ENCODE measurements around the gene LCN1. TPM values are rescaled to one million over a fixed set of nuclear protein-coding genes. Genes with fewer than 3 reads are reported as not detected.

Gene LCN1
- total RNA-seq, 1 donor from 2014 or later: not detected

- DNase-seq (ENCODE audit: low spot score, unreplicated experiment): no peak
- peaks cover 7% of the 10 kb centered on the region for H3K4me1 Mint-ChIP-seq (ENCODE audit: low read depth)
- peak overlapping the region; percentile 83 for H3K27ac Mint-ChIP-seq
- H3K27me3 Mint-ChIP-seq: no peaks in the 10 kb centered on the region
- H3K4me3 Mint-ChIP-seq (ENCODE audit: low read depth): peak overlapping the region; percentile 74
- peaks cover 4% of the 10 kb centered on the region for H3K36me3 Mint-ChIP-seq (ENCODE audit: insufficient read depth)
- no peaks in the 10 kb centered on the region for H3K9me3 Mint-ChIP-seq (ENCODE audit: low read depth)
- TF ChIP-seq, protein P1, sequence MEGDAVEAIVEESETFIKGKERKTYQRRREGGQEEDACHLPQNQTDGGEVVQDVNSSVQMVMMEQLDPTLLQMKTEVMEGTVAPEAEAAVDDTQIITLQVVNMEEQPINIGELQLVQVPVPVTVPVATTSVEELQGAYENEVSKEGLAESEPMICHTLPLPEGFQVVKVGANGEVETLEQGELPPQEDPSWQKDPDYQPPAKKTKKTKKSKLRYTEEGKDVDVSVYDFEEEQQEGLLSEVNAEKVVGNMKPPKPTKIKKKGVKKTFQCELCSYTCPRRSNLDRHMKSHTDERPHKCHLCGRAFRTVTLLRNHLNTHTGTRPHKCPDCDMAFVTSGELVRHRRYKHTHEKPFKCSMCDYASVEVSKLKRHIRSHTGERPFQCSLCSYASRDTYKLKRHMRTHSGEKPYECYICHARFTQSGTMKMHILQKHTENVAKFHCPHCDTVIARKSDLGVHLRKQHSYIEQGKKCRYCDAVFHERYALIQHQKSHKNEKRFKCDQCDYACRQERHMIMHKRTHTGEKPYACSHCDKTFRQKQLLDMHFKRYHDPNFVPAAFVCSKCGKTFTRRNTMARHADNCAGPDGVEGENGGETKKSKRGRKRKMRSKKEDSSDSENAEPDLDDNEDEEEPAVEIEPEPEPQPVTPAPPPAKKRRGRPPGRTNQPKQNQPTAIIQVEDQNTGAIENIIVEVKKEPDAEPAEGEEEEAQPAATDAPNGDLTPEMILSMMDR (IDR thresholded peaks at IDR 0.05; ENCODE audit: unreplicated experiment): no peak
Observed at GRCh38 chr9:135480071-135480939, 40.9 kb upstream of the LCN1 start.

- Mint-ChIP-seq H3K36me3 (ENCODE audit: insufficient read depth) (peaks cover 4% of the 10 kb centered on the region), H3K27ac (peak overlapping the region; percentile 83), H3K4me3 (ENCODE audit: low read depth) (peak overlapping the region; percentile 74), H3K4me1 (ENCODE audit: low read depth) (peaks cover 7% of the 10 kb centered on the region), H3K9me3 (ENCODE audit: low read depth) (no peaks in the 10 kb centered on the region), H3K27me3 (no peaks in the 10 kb centered on the region)
- TF ChIP-seq, protein P1 (IDR thresholded peaks at IDR 0.05; ENCODE audit: unreplicated experiment): no peak
- no peak for DNase-seq (ENCODE audit: low spot score, unreplicated experiment)
Observed at GRCh38 chr9:135480940-135481310, 40.3 kb upstream of the LCN1 start.

DNA sequence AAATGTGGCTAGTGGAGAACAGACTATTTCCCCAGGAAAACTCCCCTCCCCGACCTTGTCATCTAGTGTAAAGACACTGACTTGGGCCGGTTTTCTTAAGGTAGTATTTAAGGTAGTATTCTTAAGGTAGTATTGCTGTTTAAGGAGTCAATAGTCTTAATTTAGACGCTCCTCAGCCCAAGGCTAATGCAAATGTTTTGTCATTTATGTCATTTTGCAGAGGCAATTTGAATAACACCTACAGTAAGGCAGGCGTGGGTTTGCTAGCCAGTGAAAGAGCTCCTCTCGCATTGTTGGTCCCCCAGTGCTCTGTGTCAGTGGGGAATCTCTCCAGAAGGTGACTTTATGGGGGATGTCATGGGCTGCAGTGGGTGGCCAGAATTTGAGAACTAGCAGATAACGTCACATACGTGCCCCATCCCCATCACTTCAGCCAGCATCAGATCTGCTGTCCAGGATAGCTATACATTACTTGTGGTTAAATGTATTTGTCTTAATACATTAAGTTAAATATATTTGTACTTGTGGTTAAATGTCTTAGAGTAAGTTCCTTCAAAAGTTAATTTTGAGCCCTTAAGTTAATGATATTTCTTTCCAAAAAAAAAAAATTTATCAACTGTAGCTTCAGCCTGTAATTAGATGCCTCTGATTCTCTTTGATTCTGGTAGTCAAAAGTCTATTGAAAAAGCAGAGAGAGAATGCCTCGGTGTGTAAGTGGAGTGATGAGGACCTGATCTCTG is 39.1 kb upstream of the LCN1 start:
- Mint-ChIP-seq H3K9me3 (ENCODE audit: low read depth) (no peaks in the 10 kb centered on the region), H3K27me3 (no peaks in the 10 kb centered on the region), H3K27ac (no peak overlapping the region), H3K36me3 (ENCODE audit: insufficient read depth) (peaks cover 4% of the 10 kb centered on the region), H3K4me3 (ENCODE audit: low read depth) (peak overlapping the region; percentile 47), H3K4me1 (ENCODE audit: low read depth) (peaks cover 7% of the 10 kb centered on the region)
- no peak for DNase-seq (ENCODE audit: low spot score, unreplicated experiment)
- TF ChIP-seq, protein P1 (IDR thresholded peaks at IDR 0.05; ENCODE audit: unreplicated experiment): no peak

DNA sequence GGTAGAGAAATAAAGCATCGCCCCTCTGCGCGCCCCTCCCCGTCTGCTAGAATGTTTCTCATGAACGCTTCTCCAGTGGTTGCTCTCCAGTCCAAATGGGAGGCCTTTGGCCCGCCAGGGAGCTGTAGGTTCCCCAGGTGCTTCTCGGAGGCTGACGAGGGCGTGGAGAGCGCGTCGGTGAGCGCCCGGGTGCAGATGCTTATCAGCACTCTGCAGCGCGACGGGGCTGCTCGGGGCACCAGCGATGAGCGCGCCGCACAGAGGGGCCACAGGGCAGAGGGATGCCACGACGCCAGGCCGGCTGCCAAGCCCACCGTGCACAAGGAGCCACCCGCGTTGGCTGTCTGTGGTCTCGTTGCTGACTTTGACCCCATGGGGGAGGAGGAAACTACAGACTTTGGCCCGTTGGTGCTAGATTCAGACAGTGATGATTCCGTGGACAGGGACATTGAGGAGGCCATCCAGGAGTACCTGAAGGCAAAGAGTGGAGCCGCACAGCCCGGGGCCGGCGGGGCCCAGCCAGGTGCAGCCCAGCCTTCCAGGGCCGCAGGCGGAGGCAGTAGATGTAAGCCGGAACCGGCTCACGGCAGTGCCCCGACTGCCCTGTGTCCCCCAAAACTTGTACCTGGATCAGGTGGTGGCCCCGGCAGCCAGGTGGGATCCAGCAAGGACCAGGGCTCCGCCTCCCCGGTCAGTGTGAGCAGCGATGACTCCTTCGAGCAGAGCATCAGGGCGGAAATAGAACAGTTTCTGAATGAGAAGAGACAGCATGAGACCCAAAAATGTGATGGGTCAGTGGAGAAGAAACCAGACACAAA is 36.6 kb upstream of the LCN1 start:
- Mint-ChIP-seq H3K36me3 (ENCODE audit: insufficient read depth) (peaks cover 6% of the 10 kb centered on the region), H3K9me3 (ENCODE audit: low read depth) (no peaks in the 10 kb centered on the region), H3K4me3 (ENCODE audit: low read depth) (no peak overlapping the region), H3K27me3 (no peaks in the 10 kb centered on the region), H3K4me1 (ENCODE audit: low read depth) (peaks cover 2% of the 10 kb centered on the region), H3K27ac (no peak overlapping the region)
- DNase-seq (ENCODE audit: low spot score, unreplicated experiment): no peak
- TF ChIP-seq, protein P1 (IDR thresholded peaks at IDR 0.05; ENCODE audit: unreplicated experiment): no peak

GRCh38 chr9:135485385-135485784 is 35.9 kb upstream of the LCN1 start:
- Mint-ChIP-seq H3K27ac (no peak overlapping the region), H3K4me3 (ENCODE audit: low read depth) (no peak overlapping the region), H3K36me3 (ENCODE audit: insufficient read depth) (peaks cover 6% of the 10 kb centered on the region), H3K4me1 (ENCODE audit: low read depth) (peaks cover 2% of the 10 kb centered on the region), H3K9me3 (ENCODE audit: low read depth) (no peaks in the 10 kb centered on the region), H3K27me3 (no peaks in the 10 kb centered on the region)
- TF ChIP-seq, protein P1 (IDR thresholded peaks at IDR 0.05; ENCODE audit: unreplicated experiment): no peak
- DNase-seq (ENCODE audit: low spot score, unreplicated experiment): no peak
